Mesenchymal stem cell (in vitro differentiated cells and primary cell): Measurements from ENCODE around the gene GCNA.
"Not testable (repeated sequence)": the region's sequence is repeated elsewhere in the genome, so short reads cannot be mapped to it uniquely, and the experiment has no call there.

Experiments used
- DNase-seq: peaks from one replicate; pipeline ENCODE4 v3.0.0-alpha.2; 2013
- H2AFZ ChIP-seq: one replicate; pipeline ENCODE4 v1.6.1; 2013; ENCODE audit warnings: low read depth, mild to moderate bottlenecking, control low read depth, inconsistent platforms, low read length, moderate library complexity
- H2AK5ac ChIP-seq: 2 replicates; pipeline ENCODE4 v1.6.1; 2013; ENCODE audit warnings: low read length, moderate library complexity, mild to moderate bottlenecking, inconsistent platforms; ENCODE audit not compliant: severe bottlenecking
- H2BK120ac ChIP-seq: one replicate; pipeline ENCODE4 v1.6.1; 2013; ENCODE audit warnings: low read depth, mild to moderate bottlenecking, inconsistent platforms, low read length, moderate library complexity
- H2BK12ac ChIP-seq, 2 experiments: one replicate each; pipeline ENCODE4 v1.6.1; 2013; ENCODE audit warnings: inconsistent platforms in 2 of 2, low read length in 2 of 2, mild to moderate bottlenecking in 2 of 2, moderate library complexity in 2 of 2, control low read depth in 1 of 2
- H2BK15ac ChIP-seq: one replicate; pipeline ENCODE4 v1.6.1; 2013; ENCODE audit warnings: mild to moderate bottlenecking, low read depth, inconsistent platforms; ENCODE audit not compliant: poor library complexity, severe bottlenecking
- H2BK5ac ChIP-seq: 2 replicates; pipeline ENCODE4 v1.6.1; 2013; ENCODE audit warnings: low read depth, mild to moderate bottlenecking, low read length, control low read depth, inconsistent platforms; ENCODE audit not compliant: poor library complexity, severe bottlenecking
- H3K14ac ChIP-seq, 2 experiments: one replicate each; pipeline ENCODE4 v1.6.1; 2013; ENCODE audit warnings: inconsistent platforms in 2 of 2, low read length in 2 of 2, control low read depth in 1 of 2, mild to moderate bottlenecking in 1 of 2, moderate library complexity in 1 of 2
- H3K18ac ChIP-seq, 2 experiments: one replicate each; pipeline ENCODE4 v1.6.1; 2013; ENCODE audit warnings: inconsistent platforms in 2 of 2, low read length in 2 of 2, control low read depth in 1 of 2, low read depth in 1 of 2, mild to moderate bottlenecking in 1 of 2
- H3K23ac ChIP-seq, 2 experiments: one replicate each; pipeline ENCODE4 v1.6.1; 2013; ENCODE audit warnings: inconsistent platforms in 2 of 2, low read length in 2 of 2, mild to moderate bottlenecking in 2 of 2, moderate library complexity in 2 of 2, control low read depth in 1 of 2
- H3K27ac ChIP-seq: 2 replicates; pipeline ENCODE4 v1.5.1; 2013; ENCODE audit warnings: mild to moderate bottlenecking, moderate library complexity, low read length, control low read depth, inconsistent platforms; ENCODE audit not compliant: poor library complexity, severe bottlenecking
- H3K27me3 ChIP-seq, 2 experiments: 2 replicates each; pipeline versions ENCODE4 v1.6.1 to v1.7.0; 2013; ENCODE audit warnings: low read length in 2 of 2, mild to moderate bottlenecking in 2 of 2, moderate library complexity in 2 of 2, control low read depth in 1 of 2, inconsistent platforms in 1 of 2; ENCODE audit not compliant: control insufficient read depth in 1 of 2, insufficient read depth in 1 of 2
- H3K36me3 ChIP-seq, 2 experiments: 2 replicates each; pipeline versions ENCODE4 v1.6.1 to v1.7.0; 2013; ENCODE audit warnings: low read length in 2 of 2, control low read depth in 1 of 2, inconsistent platforms in 1 of 2, low read depth in 1 of 2, mild to moderate bottlenecking in 1 of 2; ENCODE audit not compliant: insufficient read depth in 2 of 2, control insufficient read depth in 1 of 2
- H3K4ac ChIP-seq, 2 experiments: one replicate each; pipeline ENCODE4 v1.6.1; 2013; ENCODE audit warnings: inconsistent platforms in 2 of 2, low read length in 2 of 2, mild to moderate bottlenecking in 2 of 2, moderate library complexity in 2 of 2, control low read depth in 1 of 2, low read depth in 1 of 2
- H3K4me1 ChIP-seq: 2 replicates; pipeline ENCODE4 v1.6.1; 2013; ENCODE audit warnings: low read depth, low read length, control low read depth; ENCODE audit not compliant: control insufficient read depth, insufficient read depth
- H3K4me2 ChIP-seq: 2 replicates; pipeline ENCODE4 v1.6.1; 2013; ENCODE audit warnings: low read length, mild to moderate bottlenecking, inconsistent platforms; ENCODE audit not compliant: poor library complexity, severe bottlenecking
- H3K4me3 ChIP-seq, 2 experiments: 2 replicates each; pipeline versions ENCODE4 v1.5.1 to v1.7.0; 2013; ENCODE audit warnings: low read length in 2 of 2, mild to moderate bottlenecking in 2 of 2, control low read depth in 1 of 2, low read depth in 1 of 2; ENCODE audit not compliant: insufficient read depth in 1 of 2
- H3K79me1 ChIP-seq: replicated peaks from 2 replicates; pipeline ENCODE4 v1.6.1; 2013; ENCODE audit warnings: mild to moderate bottlenecking, control low read depth, low read length, inconsistent platforms; ENCODE audit not compliant: poor library complexity, severe bottlenecking
- H3K9ac ChIP-seq: 2 replicates; pipeline ENCODE4 v1.7.0; 2013; ENCODE audit warnings: mild to moderate bottlenecking, low read length, moderate library complexity
- H3K9me3 ChIP-seq: 2 replicates; pipeline ENCODE4 v1.7.0; 2013; ENCODE audit warnings: mild to moderate bottlenecking, low read length; ENCODE audit not compliant: control insufficient read depth
- H4K8ac ChIP-seq: one replicate; pipeline ENCODE4 v1.6.1; 2013; ENCODE audit warnings: inconsistent platforms, mild to moderate bottlenecking, low read length, moderate library complexity
- H4K91ac ChIP-seq: one replicate; pipeline ENCODE4 v1.6.1; 2013; ENCODE audit warnings: mild to moderate bottlenecking, low read length, inconsistent platforms
- WGBS: methylation state at CpG from one replicate; pipeline ENCODE4 v1.1.7; 2013; ENCODE audit warnings: mixed read lengths; 5-methylcytosine and 5-hydroxymethylcytosine counted together

GCNA gene

GRCh38 chrX:71571390-71571789 lies 6.8 kb upstream of the GCNA start:
- H3K9ac ChIP-seq, H3K9me3 ChIP-seq, H2BK15ac ChIP-seq, H4K8ac ChIP-seq, H3K4me2 ChIP-seq, H3K14ac ChIP-seq, H3K79me1 ChIP-seq, H3K4me1 ChIP-seq, H3K27me3 ChIP-seq, H3K18ac ChIP-seq, H2AK5ac ChIP-seq, H4K91ac ChIP-seq, H3K23ac ChIP-seq, H2BK12ac ChIP-seq, DNase-seq, H3K4me3 ChIP-seq, H2BK120ac ChIP-seq, H3K4ac ChIP-seq, H2BK5ac ChIP-seq, H2AFZ ChIP-seq, H3K27ac ChIP-seq: not testable (repeated sequence)
- WGBS: 100% methylated on average over 1 of the region's 8 CpGs
- peaks cover 12 to 81% of the 10 kb centered on the region in 2 experiments for H3K36me3 ChIP-seq

DNA sequence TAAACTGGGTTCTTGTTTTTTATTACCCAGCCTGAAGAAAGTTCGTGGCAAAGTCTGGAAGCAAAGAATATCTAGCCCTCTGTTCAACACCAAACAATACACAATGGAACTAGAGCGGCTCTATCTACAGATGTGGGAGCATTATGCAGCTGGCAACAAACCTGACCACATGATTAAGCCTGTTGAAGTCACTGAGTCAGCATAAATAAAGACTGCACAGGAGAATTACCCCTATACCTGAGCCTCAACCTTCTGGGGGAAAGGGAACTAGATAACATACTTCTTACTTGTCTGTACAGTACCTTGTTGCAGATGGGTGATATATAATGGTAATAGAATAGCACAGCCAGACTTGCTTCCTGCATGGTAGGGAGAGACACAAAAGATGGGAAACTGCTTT lies 4.6 kb upstream of the GCNA start:
- H3K27ac ChIP-seq: no peak overlapping the region
- H3K23ac ChIP-seq: no peak overlapping the region
- no peak overlapping the region for H3K4me2 ChIP-seq
- no peak overlapping the region for H3K18ac ChIP-seq
- no peak overlapping the region for H3K4me3 ChIP-seq
- no peak overlapping the region for H2AK5ac ChIP-seq
- no peak overlapping the region for H2BK15ac ChIP-seq
- no peak overlapping the region for H4K91ac ChIP-seq
- H3K36me3 ChIP-seq: peaks cover 17 to 71% of the 10 kb centered on the region in 2 experiments
- H3K4me1 ChIP-seq: no peaks in the 10 kb centered on the region
- no peak overlapping the region for H2BK120ac ChIP-seq
- no peak overlapping the region for H2BK12ac ChIP-seq
- H2AFZ ChIP-seq: no peak overlapping the region
- peaks cover 4% of the 10 kb centered on the region for H3K79me1 ChIP-seq
- no peak for DNase-seq
- 100% methylated on average over 2 of the region's 2 CpGs for WGBS
- H3K9me3 ChIP-seq: no peaks in the 10 kb centered on the region
- H3K27me3 ChIP-seq: no peaks in the 10 kb centered on the region
- H3K14ac ChIP-seq: no peak overlapping the region
- no peak overlapping the region for H4K8ac ChIP-seq
- H3K9ac ChIP-seq: no peak overlapping the region
- no peak overlapping the region for H2BK5ac ChIP-seq
- no peak overlapping the region for H3K4ac ChIP-seq

DNA sequence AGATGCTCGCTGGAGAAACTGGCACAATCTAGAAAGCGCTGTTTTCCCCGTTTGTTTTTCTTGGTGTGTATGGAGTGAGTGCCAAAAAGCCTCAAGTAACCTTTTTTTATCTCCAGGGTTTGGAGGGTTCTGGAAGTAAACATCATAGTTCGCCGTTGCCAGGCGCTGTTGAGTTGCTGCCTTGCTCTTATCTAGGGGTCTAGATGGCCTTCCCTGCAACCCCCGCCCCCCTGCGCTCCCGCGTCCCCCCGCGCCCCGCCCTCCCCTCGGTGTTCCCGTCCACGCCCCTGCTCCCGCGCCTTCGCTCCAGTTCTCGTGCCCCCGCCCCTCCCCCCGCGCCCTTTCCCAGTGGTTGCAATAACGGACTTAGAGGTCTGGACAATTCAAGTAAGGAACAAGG lies 555 bp upstream of the GCNA start:
- H2AK5ac ChIP-seq: no peak overlapping the region
- no peak overlapping the region for H3K18ac ChIP-seq
- peaks cover 20 to 46% of the 10 kb centered on the region in 2 experiments for H3K36me3 ChIP-seq
- 99% methylated on average over 22 of the region's 24 CpGs for WGBS
- no peak overlapping the region for H3K9ac ChIP-seq
- no peaks in the 10 kb centered on the region for H3K9me3 ChIP-seq
- H3K27me3 ChIP-seq: no peaks in the 10 kb centered on the region
- no peak overlapping the region for H2BK15ac ChIP-seq
- H3K4me2 ChIP-seq: no peak overlapping the region
- H3K79me1 ChIP-seq: peaks cover 8% of the 10 kb centered on the region
- no peak overlapping the region for H3K27ac ChIP-seq
- H3K23ac ChIP-seq: no peak overlapping the region
- H2BK120ac ChIP-seq: no peak overlapping the region
- H4K8ac ChIP-seq: no peak overlapping the region
- H3K4me3 ChIP-seq: no peak overlapping the region
- H2AFZ ChIP-seq: no peak overlapping the region
- H3K4me1 ChIP-seq: peaks cover 2% of the 10 kb centered on the region
- no peak overlapping the region for H3K4ac ChIP-seq
- no peak for DNase-seq
- no peak overlapping the region for H2BK12ac ChIP-seq
- no peak overlapping the region for H2BK5ac ChIP-seq
- no peak overlapping the region for H4K91ac ChIP-seq
- H3K14ac ChIP-seq: no peak overlapping the region

GRCh38 chrX:71579136-71579989 lies 1.1 kb downstream of the GCNA start:
- Histone ChIP-seq H2AFZ (no peak overlapping the region), H3K18ac (no peak overlapping the region), H2BK120ac (no peak overlapping the region), H3K23ac (no peak overlapping the region), H3K9me3 (no peaks in the 10 kb centered on the region), H2BK15ac (no peak overlapping the region), H3K36me3 (peaks cover 20 to 29% of the 10 kb centered on the region in 2 experiments), H3K4me3 (no peak overlapping the region), H3K27me3 (no peaks in the 10 kb centered on the region), H4K91ac (peak overlapping the region; percentile 15), H3K9ac (no peak overlapping the region), H3K79me1 (peaks cover 8% of the 10 kb centered on the region), H3K27ac (no peak overlapping the region), H3K4me1 (peaks cover 2% of the 10 kb centered on the region), H3K14ac (no peak overlapping the region), H2BK5ac (no peak overlapping the region), H3K4ac (no peak overlapping the region), H3K4me2 (no peak overlapping the region), H4K8ac (no peak overlapping the region), H2AK5ac (no peak overlapping the region), H2BK12ac (no peak overlapping the region)
- DNase-seq: no peak
- 96% methylated on average over 25 of the region's 26 CpGs for WGBS
